ENCODE measurements around the gene TMEM79.

TMEM79 gene

GRCh38 chr1:156337888-156338179, 53.7 kb downstream of the TMEM79 start:
- Histone ChIP-seq H3K4me1 (ENCODE audit: control insufficient read depth, insufficient read depth, low read length, poor library complexity, severe bottlenecking) (no peaks in the 10 kb centered on the region), H3K9me3 (ENCODE audit: control insufficient read depth, low read length) (no peaks in the 10 kb centered on the region), H3K4me3 (ENCODE audit: extremely low read depth, insufficient read depth, low read length, poor library complexity, severe bottlenecking) (peak overlapping the region; percentile 97), H3K36me3 (ENCODE audit: control insufficient read depth, insufficient read depth, low read length) (peaks cover 41% of the 10 kb centered on the region), H3K27ac (ENCODE audit: low read depth, low read length, severe bottlenecking) (peak overlapping the region; percentile 64)
- 1% methylated on average over 14 of the region's 14 CpGs for WGBS, 2 experiments (ENCODE audit: insufficient coverage in 2 of 2)

GRCh38 chr1:156338180-156338976, 54.3 kb downstream of the TMEM79 start, which contains the start of the genes CCT3 and TSACC:
Gene CCT3, minus strand, starts transcription at chr1:156338292. Its CDS starts 108 bp downstream, at chr1:156338184.
Gene TSACC, plus strand, starts transcription at chr1:156338526. Its CDS starts 1,232 bp downstream, at chr1:156339758.
- Histone ChIP-seq H3K4me1 (ENCODE audit: control insufficient read depth, insufficient read depth, low read length, poor library complexity, severe bottlenecking) (no peaks in the 10 kb centered on the region), H3K27ac (ENCODE audit: low read depth, low read length, severe bottlenecking) (peak within 1 kb of the TSS; percentile 64), H3K4me3 (ENCODE audit: extremely low read depth, insufficient read depth, low read length, poor library complexity, severe bottlenecking) (peak within 1 kb of the TSS; percentile 97), H3K36me3 (ENCODE audit: control insufficient read depth, insufficient read depth, low read length) (peaks cover 36% of the 10 kb centered on the region), H3K9me3 (ENCODE audit: control insufficient read depth, low read length) (no peaks in the 10 kb centered on the region)
- WGBS, 2 experiments (ENCODE audit: insufficient coverage in 2 of 2) = 0% methylated on average over 37 to 42 of the region's 47 CpGs
